GM10847 (cell line): ENCODE measurements around the gene FAM181A.

ENCODE experiments used
- POLR2A ChIP-seq: IDR thresholded peaks from 2 replicates; pipeline ENCODE4 v1.6.1; 2011; ENCODE audit not compliant: insufficient read length; ENCODE audit errors: extremely low read depth

Gene FAM181A

DNA sequence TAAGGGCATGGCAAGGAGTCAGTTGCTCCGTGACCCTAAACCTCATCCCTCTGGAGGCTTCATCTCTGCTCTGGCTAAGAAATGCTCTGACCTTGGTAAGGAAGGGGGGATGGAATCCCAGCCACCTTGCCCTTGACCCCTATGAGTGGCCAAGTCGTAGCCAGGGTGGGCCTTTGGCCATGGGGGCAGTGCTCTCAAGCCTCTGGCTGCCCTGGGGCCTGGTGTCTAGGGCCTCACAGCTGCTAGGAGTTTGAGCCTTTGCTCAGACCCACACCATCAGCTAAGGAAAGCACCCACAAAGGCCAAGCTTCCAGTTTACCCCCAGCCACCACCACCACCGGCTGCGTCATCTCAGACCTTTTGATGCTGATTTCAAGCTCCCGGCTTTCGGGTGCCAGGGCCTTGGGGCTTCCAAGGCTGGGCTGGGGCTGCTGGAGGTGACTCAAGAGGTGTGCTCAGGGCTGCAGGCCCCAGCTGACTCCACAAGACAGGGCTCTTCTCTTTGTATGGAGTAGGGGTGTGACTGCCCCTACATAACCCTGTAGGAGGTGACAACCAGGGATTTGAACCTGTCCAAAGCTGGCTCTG, 45.6 kb downstream of the FAM181A start:
- no peak for TF ChIP-seq POLR2A

- no peak for TF ChIP-seq POLR2A
Measured at GRCh38 chr14:93973607-93974006, 46.5 kb downstream of the FAM181A start.

DNA sequence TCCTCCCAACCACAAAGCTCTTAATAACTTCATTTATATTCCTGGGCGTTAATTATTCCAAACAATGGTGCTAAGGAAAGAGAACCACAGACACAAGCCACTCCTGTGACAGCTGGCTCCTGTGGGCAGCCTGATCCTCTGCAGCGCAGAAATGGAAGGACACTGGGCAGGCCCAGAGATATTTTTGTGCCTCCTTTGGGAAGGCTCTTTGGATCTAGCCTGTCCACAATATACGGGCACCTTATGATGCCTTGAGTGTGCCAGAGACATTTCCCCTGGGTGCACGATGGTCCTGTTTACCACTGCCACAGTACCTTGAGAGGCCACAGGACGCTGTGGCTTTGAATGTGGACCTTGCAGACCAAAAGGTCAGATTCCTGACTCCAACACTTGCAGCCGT, 47.2 kb downstream of the FAM181A start:
- TF ChIP-seq POLR2A: no peak

DNA sequence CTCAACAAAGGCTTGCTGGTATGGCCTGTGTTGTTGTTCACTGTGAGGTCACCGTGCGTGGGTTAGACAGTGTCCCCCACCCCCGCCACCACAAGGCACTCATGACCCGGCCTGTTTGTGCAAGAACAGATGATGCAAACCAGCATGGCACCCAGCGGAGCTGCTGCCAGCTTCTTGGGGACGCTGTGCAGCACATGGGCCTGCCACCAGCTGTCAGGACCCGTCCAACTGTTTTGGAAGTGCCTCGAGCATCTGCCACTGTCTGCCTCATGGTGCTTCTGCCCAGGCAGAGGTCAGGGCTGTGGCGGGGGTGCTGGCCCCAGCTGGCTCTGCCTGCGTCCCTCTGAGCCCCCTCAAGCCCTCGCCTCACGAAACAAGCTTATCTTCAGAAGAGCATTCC, 47.7 kb downstream of the FAM181A start:
- no peak for TF ChIP-seq POLR2A

DNA sequence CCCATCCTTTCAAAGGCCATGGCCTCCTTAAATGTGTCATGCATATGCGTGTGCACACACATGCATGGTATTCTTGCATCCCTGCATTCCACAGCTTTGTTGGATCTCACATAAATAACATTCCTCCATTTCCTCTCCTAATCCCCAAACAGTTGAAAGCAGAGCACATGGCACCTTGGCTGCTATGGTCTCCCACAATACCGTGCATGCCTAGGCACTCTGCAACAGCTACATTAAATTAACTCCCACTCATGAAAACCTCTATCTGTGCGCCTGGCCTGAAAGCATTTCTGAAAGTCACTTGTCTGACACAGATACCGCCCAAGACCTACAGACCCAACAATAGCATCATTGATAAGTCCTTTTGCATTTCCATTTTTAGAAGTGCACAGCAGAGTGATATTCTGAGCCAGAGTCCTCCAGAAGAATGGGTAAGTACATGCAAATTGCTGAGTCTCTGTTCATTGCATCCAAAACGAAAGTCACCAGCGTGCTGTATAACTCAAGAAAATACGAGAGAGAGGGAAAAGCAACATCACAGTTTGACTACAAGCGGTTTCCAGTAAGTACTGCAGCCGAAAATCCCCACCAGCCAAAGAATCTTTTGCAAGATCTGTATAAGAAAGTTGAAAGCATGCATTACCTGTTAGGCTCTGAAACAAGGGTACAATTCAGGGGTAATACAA, 48.8 kb downstream of the FAM181A start:
- TF ChIP-seq POLR2A: no peak

DNA sequence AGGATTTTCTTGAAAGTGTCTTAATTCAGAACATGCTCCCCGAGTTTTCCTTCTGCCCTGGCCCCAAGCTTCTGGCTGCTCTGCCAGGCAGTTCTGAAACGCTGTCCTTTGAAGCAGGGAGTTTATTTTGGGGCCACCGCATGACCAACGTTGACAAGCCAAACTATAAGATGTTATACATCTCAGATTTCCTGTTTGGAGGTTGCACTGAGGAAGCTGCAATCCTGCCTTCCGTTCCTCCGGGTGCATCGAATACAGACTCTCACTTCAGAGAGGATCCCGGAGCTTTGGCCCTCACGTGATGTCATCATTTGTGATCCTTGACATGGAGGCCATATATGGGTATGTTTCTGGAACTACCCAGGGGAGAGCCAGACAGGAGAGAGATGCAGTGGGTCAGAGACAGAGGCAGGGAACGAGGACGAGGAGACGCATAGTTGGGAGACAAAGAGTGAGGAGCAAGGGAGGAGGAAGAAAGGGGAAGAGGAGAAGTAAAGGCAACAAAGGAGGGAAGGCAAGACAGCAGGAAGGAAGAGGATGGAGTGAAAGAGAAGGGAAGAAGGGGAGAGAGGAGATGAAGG, 49.4 kb downstream of the FAM181A start, which contains the start of gene ASB2:
Gene ASB2 (minus strand): TSS at position 94 of the 581 bp plus-strand sequence. CDS start 12,031 bp downstream, outside the sequence.
- no peak for TF ChIP-seq POLR2A

- TF ChIP-seq POLR2A: no peak
Measured at GRCh38 chr14:93977171-93977570, 50.0 kb downstream of the FAM181A start.

GRCh38 chr14:93977790-93978581, 50.8 kb downstream of the FAM181A start:
- TF ChIP-seq POLR2A: no peak

- TF ChIP-seq POLR2A: no peak
Measured at GRCh38 chr14:93978735-93979134, 51.6 kb downstream of the FAM181A start.
